Measurements from ENCODE around the gene GABPB1.

The GABPB1 gene

DNA sequence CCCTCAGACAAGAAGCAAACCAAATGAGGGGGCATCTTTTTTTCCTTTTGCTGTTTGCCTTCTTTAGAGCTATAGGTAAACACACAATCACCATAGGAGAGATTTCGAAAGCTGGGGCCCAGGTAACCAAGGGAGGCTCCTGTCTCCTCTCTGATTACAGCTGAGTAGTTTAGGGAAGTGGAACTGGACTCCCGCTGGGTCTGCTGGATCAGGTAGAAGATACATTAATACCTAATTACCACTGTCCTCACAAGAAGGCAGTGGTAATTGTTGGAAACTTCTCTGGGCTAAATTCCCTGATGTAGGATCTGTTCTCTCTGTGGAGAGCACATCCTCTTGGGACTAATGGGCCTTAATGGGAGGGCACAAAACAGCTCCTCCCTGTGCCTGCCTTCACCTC, 122.2 kb downstream of the GABPB1 start:
- in situ Hi-C loops (cut with HindIII; ENCODE audit: low sequenced_read_pairs) = no loop called here
- no peak for DNase-seq (ENCODE audit: low read depth, low spot score)
- TF ChIP-seq, protein P1, sequence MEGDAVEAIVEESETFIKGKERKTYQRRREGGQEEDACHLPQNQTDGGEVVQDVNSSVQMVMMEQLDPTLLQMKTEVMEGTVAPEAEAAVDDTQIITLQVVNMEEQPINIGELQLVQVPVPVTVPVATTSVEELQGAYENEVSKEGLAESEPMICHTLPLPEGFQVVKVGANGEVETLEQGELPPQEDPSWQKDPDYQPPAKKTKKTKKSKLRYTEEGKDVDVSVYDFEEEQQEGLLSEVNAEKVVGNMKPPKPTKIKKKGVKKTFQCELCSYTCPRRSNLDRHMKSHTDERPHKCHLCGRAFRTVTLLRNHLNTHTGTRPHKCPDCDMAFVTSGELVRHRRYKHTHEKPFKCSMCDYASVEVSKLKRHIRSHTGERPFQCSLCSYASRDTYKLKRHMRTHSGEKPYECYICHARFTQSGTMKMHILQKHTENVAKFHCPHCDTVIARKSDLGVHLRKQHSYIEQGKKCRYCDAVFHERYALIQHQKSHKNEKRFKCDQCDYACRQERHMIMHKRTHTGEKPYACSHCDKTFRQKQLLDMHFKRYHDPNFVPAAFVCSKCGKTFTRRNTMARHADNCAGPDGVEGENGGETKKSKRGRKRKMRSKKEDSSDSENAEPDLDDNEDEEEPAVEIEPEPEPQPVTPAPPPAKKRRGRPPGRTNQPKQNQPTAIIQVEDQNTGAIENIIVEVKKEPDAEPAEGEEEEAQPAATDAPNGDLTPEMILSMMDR (IDR thresholded peaks at IDR 0.05; ENCODE audit: low read depth, low read length) = no peak
- H3K4me3 ChIP-seq (ENCODE audit: low read depth, low read length) = no peak overlapping the region

DNA sequence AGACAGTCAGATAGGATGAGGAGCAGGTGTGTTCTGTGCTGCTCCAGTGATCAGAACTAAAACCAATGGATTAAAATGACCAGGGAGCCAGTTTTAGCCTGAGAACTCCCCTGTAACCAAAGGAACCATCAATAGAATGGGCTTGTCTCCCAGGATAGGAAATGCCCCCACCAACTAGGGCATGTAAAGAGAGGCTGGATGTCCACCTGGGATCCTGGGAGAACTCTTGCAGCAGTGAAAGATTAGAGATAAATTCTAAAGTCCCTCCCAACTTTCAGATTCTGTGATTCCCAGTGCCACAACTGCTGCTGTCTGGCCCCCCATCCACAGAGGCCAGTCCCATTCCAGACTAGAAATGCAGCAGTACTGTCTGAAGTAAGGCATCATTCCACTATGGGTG, 123.2 kb downstream of the GABPB1 start:
- TF ChIP-seq, protein P1 (IDR thresholded peaks at IDR 0.05; ENCODE audit: low read depth, low read length) = no peak
- in situ Hi-C loops (cut with HindIII; ENCODE audit: low sequenced_read_pairs) = no loop called here
- no peak for DNase-seq (ENCODE audit: low read depth, low spot score)
- H3K4me3 ChIP-seq (ENCODE audit: low read depth, low read length) = no peak overlapping the region

DNA sequence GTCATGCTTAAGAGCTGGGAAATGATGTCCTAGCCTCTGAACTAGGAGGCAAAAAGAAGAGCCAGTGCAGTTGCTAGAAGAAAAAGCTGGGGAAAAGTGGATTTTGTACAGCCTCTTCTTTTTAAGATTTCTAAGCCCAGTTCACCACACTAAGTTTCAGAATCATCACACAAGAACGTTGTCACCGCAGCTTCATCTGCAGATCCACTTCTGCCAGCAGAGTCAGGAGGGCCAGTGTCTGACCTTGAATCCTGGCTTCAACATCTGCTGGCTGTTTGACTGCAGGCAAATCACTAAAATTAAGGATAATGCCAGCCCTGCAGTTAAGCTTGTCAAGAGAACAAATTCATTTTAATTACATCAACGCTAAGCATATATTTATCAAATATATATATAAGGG, 125.7 kb downstream of the GABPB1 start:
- peak; percentile 15 for DNase-seq (ENCODE audit: low read depth, low spot score)
- H3K4me3 ChIP-seq (ENCODE audit: low read depth, low read length) = no peak overlapping the region
- TF ChIP-seq, protein P1 (IDR thresholded peaks at IDR 0.05; ENCODE audit: low read depth, low read length) = no peak
- in situ Hi-C loops (cut with HindIII; ENCODE audit: low sequenced_read_pairs) = no loop called here

DNA sequence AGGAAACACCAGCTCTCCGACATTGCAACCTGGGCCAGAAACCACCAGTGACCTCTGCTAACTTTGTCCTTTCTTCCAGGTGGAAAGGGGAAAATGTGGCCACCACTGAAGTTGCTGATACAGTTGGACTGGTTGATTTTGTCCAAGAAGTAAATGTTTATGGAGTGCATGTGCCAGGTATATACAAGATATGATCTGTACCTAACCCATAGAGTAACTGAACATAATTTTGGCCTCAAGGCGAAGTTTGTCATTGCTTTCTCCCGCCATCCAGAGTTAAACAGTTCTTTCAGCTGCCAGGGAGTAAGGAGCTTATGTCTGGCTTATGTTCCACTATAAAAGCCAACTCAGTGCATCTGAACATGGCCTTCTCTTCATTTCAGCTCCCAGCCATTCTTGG, 126.1 kb downstream of the GABPB1 start:
- no peak overlapping the region for H3K4me3 ChIP-seq (ENCODE audit: low read depth, low read length)
- no peak for DNase-seq (ENCODE audit: low read depth, low spot score)
- in situ Hi-C loops (cut with HindIII; ENCODE audit: low sequenced_read_pairs) = no loop called here
- TF ChIP-seq, protein P1 (IDR thresholded peaks at IDR 0.05; ENCODE audit: low read depth, low read length) = no peak

DNA sequence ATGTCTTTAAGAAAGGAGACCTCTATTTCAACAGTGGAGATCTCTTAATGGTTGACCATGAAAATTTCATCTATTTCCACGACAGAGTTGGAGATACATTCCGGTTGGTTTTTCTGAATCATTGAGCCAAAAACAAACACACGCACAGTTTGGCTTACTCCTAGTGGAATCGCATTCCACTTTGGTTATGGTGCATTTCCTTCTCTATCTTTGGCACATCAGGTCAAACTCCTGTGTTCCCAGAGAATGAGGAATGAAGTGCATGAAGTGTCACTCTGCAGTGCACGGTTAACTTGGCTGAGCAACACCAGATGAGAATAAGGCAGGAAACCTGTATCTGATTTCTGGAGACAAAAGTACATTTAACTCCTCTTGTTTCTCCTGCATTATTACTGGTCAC, 127.9 kb downstream of the GABPB1 start:
- peak; percentile 75 for DNase-seq (ENCODE audit: low read depth, low spot score)
- TF ChIP-seq, protein P1 (IDR thresholded peaks at IDR 0.05; ENCODE audit: low read depth, low read length) = no peak
- H3K4me3 ChIP-seq (ENCODE audit: low read depth, low read length) = no peak overlapping the region
- in situ Hi-C loops (cut with HindIII; ENCODE audit: low sequenced_read_pairs) = no loop called here

DNA sequence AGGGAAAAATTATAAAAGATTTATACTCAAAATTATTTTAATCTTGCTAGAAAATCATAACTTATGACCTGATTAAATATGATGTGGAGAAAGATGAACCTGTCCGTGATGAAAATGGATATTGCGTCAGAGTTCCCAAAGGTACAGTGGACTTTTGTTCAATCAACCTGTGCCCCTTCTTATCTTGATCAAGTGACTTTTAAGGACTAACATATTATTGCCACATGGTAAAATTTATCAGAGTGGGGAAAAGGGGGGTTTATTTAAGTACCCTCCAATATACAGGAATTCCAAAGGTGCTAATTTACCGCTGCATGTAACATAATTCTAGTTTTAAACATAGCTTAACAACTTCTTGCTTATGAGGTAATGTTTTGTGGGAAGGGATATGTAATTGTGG, 129.1 kb downstream of the GABPB1 start:
- TF ChIP-seq, protein P1 (IDR thresholded peaks at IDR 0.05; ENCODE audit: low read depth, low read length) = no peak
- in situ Hi-C loops (cut with HindIII; ENCODE audit: low sequenced_read_pairs) = no loop called here
- H3K4me3 ChIP-seq (ENCODE audit: low read depth, low read length) = no peak overlapping the region
- no peak for DNase-seq (ENCODE audit: low read depth, low spot score)
